Inflammatory macrophage treated with lipopolysaccharide for 4 hours (primary cell): ENCODE measurements around the gene CHMP4A.

ENCODE experiments used
- DNase-seq: peaks from one replicate; pipeline ENCODE4 v3.0.0-alpha.2; 2020

Gene CHMP4A

GRCh38 chr14:24194873-24195185, 18.5 kb downstream of the CHMP4A start:
- DNase-seq, result no peak

- DNase-seq, result peak; percentile 29
Observed at GRCh38 chr14:24194186-24194872, 19.0 kb downstream of the CHMP4A start.

- no peak for DNase-seq
Observed at GRCh38 chr14:24192933-24193332, 20.4 kb downstream of the CHMP4A start.

- DNase-seq, result no peak
Observed at GRCh38 chr14:24190416-24190815, 22.9 kb downstream of the CHMP4A start.

- DNase-seq, result no peak
Observed at GRCh38 chr14:24189460-24189859, 23.8 kb downstream of the CHMP4A start.

GRCh38 chr14:24189059-24189375, 24.3 kb downstream of the CHMP4A start:
- no peak for DNase-seq

- peak; percentile 96 for DNase-seq
Observed at GRCh38 chr14:24188251-24189058, 24.8 kb downstream of the CHMP4A start, which contains the start of gene IPO4. TSS of gene IPO4 (minus strand) at chr14:24188816. CDS start at chr14:24188787, 29 bp downstream.

GRCh38 chr14:24187539-24187915, 25.8 kb downstream of the CHMP4A start:
- no peak for DNase-seq

- no peak for DNase-seq
Observed at GRCh38 chr14:24186831-24187538, 26.3 kb downstream of the CHMP4A start.

GRCh38 chr14:24185741-24186140, 27.5 kb downstream of the CHMP4A start:
- DNase-seq, result no peak

GRCh38 chr14:24185026-24185425, 28.3 kb downstream of the CHMP4A start:
- no peak for DNase-seq

- no peak for DNase-seq
Observed at GRCh38 chr14:24184104-24184970, 29.0 kb downstream of the CHMP4A start.

- no peak for DNase-seq
Observed at GRCh38 chr14:24183014-24183481, 30.2 kb downstream of the CHMP4A start.

GRCh38 chr14:24182110-24182882, 31.0 kb downstream of the CHMP4A start:
- DNase-seq, result no peak

- DNase-seq, result no peak
Observed at GRCh38 chr14:24181371-24182077, 31.8 kb downstream of the CHMP4A start.

GRCh38 chr14:24179961-24180796, 33.1 kb downstream of the CHMP4A start:
- DNase-seq, result no peak

- no peak for DNase-seq
Observed at GRCh38 chr14:24179294-24179960, 33.9 kb downstream of the CHMP4A start.

- DNase-seq, result no peak
Observed at GRCh38 chr14:24178399-24179178, 34.7 kb downstream of the CHMP4A start.

- no peak for DNase-seq
Observed at GRCh38 chr14:24177891-24178290, 35.4 kb downstream of the CHMP4A start.
